Esophagus squamous epithelium (tissue), 4 donors: Measurements from ENCODE around the gene PIPOX.

ENCODE experiments used
- POLR2A ChIP-seq, 4 donors: fragments of 450-650 bp; IDR thresholded peaks; one replicate each; pipeline ENCODE4 v1.6.1; 2017; ENCODE audit warnings: antibody characterized with exemption in 4 of 4, mild to moderate bottlenecking in 4 of 4, moderate library complexity in 3 of 4
- TF ChIP-seq, protein P1 (sequence below), 6 experiments: fragments of 450-650 bp in 4 of 6; fragments of 200-600 bp in 2 of 6; sonication (generic) in 2 of 6; IDR thresholded peaks; one replicate each; pipeline ENCODE4 v1.5.1; 2016 to 2019; ENCODE audit warnings: antibody characterized with exemption in 6 of 6, mild to moderate bottlenecking in 4 of 6, moderate library complexity in 4 of 6

DNA sequence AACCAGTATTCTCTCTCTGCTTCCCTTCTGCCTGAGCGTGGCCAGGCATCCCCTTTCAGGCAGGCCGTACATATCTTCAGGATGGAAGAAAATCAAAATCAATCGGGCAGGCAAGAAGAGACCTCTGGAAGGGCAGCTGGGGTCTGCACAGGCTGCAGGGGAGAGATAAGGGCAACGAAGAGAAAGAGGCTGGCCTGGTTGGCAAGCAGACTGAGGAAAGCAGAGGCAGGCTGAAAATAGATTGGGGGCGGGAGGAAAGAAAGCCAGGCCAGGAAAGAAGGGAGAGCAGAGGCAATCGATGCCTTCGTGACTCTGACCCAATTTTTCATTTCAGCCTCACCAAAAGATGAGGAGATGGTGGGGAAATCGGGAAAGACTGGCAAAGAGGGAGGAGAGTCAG is 18.1 kb downstream of the PIPOX start:
- TF ChIP-seq, protein P1, sequence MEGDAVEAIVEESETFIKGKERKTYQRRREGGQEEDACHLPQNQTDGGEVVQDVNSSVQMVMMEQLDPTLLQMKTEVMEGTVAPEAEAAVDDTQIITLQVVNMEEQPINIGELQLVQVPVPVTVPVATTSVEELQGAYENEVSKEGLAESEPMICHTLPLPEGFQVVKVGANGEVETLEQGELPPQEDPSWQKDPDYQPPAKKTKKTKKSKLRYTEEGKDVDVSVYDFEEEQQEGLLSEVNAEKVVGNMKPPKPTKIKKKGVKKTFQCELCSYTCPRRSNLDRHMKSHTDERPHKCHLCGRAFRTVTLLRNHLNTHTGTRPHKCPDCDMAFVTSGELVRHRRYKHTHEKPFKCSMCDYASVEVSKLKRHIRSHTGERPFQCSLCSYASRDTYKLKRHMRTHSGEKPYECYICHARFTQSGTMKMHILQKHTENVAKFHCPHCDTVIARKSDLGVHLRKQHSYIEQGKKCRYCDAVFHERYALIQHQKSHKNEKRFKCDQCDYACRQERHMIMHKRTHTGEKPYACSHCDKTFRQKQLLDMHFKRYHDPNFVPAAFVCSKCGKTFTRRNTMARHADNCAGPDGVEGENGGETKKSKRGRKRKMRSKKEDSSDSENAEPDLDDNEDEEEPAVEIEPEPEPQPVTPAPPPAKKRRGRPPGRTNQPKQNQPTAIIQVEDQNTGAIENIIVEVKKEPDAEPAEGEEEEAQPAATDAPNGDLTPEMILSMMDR (IDR thresholded peaks at IDR 0.05) = no peak
- no peak for TF ChIP-seq POLR2A (IDR thresholded peaks at IDR 0.05)
